ENCODE results near the gene RPUSD1.

RPUSD1 gene

GRCh38 chr16:798666-799065, 10.5 kb upstream of the RPUSD1 start:
- DNase-seq (ENCODE audit: low spot score) = no peak

DNA sequence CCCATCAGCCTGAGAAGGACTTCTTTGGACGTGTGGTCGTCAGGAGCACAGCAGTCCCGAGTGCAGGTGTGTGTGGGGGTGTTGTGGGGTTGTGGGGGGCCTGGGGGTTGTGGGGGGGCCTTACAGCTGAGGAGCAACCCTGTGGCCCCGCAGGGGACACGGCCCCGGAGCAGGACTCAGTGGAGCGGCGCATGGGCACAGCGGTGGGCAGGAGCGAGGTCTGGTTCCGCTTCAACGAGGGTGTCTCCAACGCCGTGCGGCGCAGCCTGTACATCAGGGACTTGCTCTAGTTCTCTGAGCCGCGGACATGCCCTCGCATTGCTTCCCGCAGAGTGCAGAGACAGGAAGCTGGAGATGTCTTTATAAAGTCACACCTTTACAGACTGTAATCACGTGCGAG, 9.5 kb upstream of the RPUSD1 start:
- DNase-seq (ENCODE audit: low spot score) = no peak

GRCh38 chr16:797120-797420, 8.9 kb upstream of the RPUSD1 start:
- DNase-seq (ENCODE audit: low spot score) = peak; percentile 53

DNA sequence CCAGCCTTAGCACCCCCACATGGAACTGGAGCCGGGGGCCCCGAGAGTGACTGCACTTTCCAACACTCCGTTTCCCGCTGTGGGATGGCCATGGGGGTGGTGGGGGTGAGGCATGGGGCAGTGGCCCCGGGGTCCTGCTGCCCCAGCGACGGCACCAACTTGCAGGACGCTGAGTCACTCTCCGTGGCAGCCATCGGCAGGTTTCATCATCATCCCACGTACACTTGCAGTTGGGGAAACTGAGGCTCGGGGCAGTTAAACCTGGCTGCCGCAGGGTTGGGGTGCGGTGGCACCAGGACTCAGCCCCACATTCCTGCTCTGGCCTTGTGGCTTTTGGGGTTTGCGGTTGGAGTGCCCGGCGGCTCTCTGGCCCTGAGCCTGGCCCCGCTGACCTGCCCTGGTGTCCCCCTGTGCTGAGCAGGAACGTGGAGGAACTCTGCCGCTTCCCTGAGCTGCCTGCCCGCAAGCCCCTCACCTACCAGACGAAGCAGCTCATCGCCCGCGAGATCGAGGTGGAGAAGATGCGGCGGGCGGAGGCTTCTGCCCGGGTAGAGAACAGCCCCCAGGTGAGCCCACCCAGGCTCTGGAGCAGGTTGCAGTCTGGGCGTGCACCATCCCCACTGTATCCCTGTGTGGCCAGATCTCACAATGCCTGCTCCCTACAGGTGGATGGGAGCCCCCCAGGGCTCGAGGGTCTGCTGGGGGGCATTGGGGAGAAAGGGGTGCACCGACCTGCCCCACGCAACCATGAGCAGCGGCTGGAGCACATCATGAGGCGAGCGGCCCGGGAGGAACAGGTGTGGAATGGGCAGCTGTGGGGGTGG, 8.3 kb upstream of the RPUSD1 start:
- no peak for DNase-seq (ENCODE audit: low spot score)

DNA sequence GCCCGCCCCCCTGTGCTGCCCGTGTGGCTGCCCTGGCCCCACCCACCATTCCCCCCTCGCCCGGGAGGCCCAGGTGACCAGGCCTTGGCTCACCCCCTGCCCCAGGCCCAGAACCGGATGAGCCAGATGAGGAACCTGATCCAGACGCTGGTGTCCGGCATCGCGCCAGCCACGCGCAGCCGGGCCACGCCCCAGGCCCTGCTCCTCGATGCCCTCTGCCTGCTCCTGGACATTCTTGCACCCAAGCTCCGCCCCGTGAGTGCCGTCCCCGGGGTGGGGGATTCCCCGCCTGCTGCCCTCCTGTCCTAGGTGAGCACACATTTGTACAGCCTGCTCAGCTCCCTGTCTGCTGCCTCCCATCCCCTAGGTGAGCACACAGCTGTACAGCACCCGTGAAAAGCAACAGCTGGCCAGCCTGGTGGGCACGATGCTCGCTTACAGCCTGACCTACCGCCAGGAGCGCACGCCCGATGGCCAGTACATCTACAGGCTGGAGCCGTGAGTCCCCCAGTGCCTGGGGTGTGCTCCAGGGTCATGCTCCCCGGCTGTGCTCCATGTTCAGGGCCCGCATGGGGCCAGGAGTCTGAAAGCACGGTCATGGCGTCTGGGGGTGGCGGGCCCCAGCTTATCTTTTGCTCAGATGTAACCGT, 7.5 kb upstream of the RPUSD1 start:
- no peak for DNase-seq (ENCODE audit: low spot score)

- no peak for DNase-seq (ENCODE audit: low spot score)
Observed at GRCh38 chr16:794853-795466, 6.8 kb upstream of the RPUSD1 start.

- DNase-seq (ENCODE audit: low spot score) = no peak
Observed at GRCh38 chr16:794091-794822, 6.1 kb upstream of the RPUSD1 start.

DNA sequence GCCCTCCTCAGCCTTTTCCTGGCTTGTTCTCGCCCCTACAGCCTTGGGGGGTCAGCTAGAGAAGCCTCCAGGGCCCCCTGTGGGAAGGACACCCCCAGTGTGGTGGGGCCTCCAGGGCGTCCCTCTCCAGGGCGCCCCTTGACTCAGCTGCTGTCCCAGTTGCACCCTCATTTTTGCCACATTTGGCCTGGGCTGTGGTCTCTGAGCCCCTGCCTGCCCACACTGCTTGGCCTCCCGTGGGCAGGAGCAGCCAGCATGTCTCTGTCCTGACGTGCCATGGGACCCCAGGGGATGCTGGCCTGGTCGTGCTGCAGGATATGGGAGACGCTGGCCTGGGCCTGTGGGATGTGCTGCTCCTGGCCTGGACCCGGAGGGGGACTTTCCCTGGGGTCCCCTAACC, 5.2 kb upstream of the RPUSD1 start:
- DNase-seq (ENCODE audit: low spot score) = no peak

- DNase-seq (ENCODE audit: low spot score) = no peak
Observed at GRCh38 chr16:792221-792995, 4.2 kb upstream of the RPUSD1 start.

DNA sequence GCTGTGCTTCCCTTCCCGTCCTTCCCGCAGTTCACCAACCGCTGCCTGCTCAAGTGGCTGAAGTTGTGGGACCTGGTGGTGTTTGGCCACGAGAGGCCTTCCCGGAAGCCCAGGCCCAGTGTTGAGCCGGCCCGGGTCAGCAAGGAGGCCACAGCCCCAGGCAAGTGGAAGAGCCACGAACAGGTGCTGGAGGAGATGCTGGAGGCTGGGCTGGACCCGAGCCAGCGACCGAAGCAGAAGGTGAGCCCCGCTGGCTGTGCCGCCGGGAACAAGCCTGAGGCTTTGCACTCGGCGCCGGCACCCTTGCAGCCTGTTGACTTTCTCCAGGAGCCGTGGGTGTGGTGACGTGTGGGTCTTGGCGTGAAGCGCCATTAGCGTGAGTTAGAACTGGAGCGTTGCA, 3.0 kb upstream of the RPUSD1 start:
- no peak for DNase-seq (ENCODE audit: low spot score)

- DNase-seq (ENCODE audit: low spot score) = no peak
Observed at GRCh38 chr16:790086-790485, 1.9 kb upstream of the RPUSD1 start.

- no peak for DNase-seq (ENCODE audit: low spot score)
Observed at GRCh38 chr16:789191-789850, 1.1 kb upstream of the RPUSD1 start.

- DNase-seq (ENCODE audit: low spot score) = peak; percentile 93
Observed at GRCh38 chr16:788399-789126, 382 bp upstream of the RPUSD1 start, which contains the start of gene CHTF18. CHTF18 (plus strand) TSS chr16:788620; CDS start chr16:788685, 65 bp downstream.

- DNase-seq (ENCODE audit: low spot score) = no peak
Observed at GRCh38 chr16:787321-787966, 737 bp downstream of the RPUSD1 start.

- peak; percentile 72 for DNase-seq (ENCODE audit: low spot score)
Observed at GRCh38 chr16:785563-786535, 2.3 kb downstream of the RPUSD1 start.

DNA sequence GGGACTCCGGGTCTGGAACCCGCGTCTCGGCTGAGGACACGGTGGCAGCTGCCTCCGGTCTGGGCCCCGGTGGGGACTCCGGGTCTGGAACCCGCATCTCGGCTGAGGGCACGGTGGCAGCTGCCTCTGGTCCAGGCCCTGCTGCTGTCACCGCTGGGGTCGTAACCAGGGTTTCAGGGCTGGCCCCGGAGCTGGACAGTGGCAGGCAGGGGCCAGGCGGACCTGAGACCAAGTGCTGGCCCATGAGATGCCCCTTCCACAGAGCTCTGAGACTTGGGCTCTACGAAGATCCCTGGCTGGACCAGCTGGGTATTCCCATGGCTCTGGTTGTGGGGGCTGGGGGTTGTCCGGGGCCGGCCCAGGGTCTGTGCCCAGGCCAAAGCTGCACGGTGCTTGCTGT, 3.8 kb downstream of the RPUSD1 start:
- DNase-seq (ENCODE audit: low spot score) = no peak

DNA sequence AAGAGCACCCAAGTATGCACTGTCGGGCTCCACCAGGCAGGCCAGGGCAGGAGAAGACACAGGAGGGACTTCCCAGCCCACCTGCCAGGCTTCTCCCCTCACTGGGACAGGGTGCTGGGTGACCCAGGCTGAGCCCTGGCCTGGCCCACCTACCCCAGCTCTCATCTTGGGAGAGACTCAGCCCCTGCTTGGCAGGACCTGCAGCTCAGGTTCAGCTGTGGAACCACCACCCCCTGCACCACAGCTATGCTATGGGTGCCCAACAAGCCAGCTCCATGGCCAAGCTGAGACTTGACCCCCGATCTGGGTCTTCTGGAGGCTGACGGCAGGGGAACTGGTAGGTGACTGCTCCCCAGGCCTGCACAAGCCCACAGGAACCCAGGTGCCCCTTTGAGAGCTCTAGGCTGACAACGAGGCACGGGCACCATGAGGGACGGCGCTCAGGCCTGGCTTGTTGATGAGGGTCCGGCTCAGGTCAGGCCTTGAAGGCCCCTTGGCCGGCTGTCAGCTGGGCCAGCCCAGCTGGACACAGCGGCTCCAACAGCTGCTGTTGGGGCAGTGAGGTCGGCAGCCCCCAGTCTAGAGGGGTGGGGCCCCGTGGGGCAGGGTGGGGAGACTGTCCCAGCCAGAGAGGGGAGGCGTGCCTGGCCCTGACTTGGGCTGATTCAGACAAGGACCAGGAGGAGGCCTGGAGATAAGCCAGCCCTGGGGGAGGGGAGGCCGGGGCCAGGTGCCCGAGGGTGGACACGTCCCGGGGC, 4.6 kb downstream of the RPUSD1 start:
- no peak for DNase-seq (ENCODE audit: low spot score)

GRCh38 chr16:782766-783403, 5.3 kb downstream of the RPUSD1 start:
- no peak for DNase-seq (ENCODE audit: low spot score)

Data from activated CD4-positive, alpha-beta T cell treated with anti-CD3 and anti-CD28 coated beads, Interleukin-2, Interleukin-4, amounts not matched to agents 100 ng/mL and 50 ng/mL, durations not matched to agents 16 hours and 8 hours (primary cell).